Gastrocnemius medialis (tissue), 4 donors: ENCODE measurements around the gene SLC17A2.

Experiments
- CTCF ChIP-seq, 5 experiments: fragments of 450-650 bp in 3 of 5; fragments of 200-600 bp in 2 of 5; sonication (generic) in 2 of 5; IDR thresholded peaks in 4 of 5; conservative IDR thresholded peaks in 1 of 5; 1 replicate in 4 of 5; 2 replicates in 1 of 5; pipeline ENCODE4 v1.5.1; 2016 to 2019; ENCODE audit warnings: antibody characterized with exemption in 5 of 5, mild to moderate bottlenecking in 3 of 5, moderate library complexity in 3 of 5
- POLR2A ChIP-seq, 2 donors: fragments of 450-650 bp; IDR thresholded peaks; one replicate each; pipeline ENCODE4 v1.6.1; 2017; ENCODE audit warnings: antibody characterized with exemption in 2 of 2, mild to moderate bottlenecking in 2 of 2, moderate library complexity in 2 of 2

GRCh38 chr6:25944688-25945574, 14.4 kb upstream of the SLC17A2 start:
- TF ChIP-seq CTCF (IDR thresholded peaks at IDR 0.05 in 4 of 5, conservative IDR thresholded peaks at IDR 0.05 in 1 of 5) (no peak), POLR2A (IDR thresholded peaks at IDR 0.05) (no peak)
